ENCODE measurements around the gene SP140. TPM values are rescaled to one million over a fixed set of nuclear protein-coding genes. Genes with fewer than 3 reads are reported as not detected.

The SP140 gene
- polyA plus RNA-seq, 2 of the 4 experiments (the other 2 are of a cell fraction), result 0.10 TPM; not detected in 1

GRCh38 chr2:230299618-230300017 lies 74.1 kb downstream of the SP140 start:
- no peak overlapping the region for H3K4me3 ChIP-seq
- no peaks in the 10 kb centered on the region for H3K9me3 ChIP-seq
- no peak for DNase-seq (ENCODE audit: low read depth in 1 of 2, low spot score in 1 of 2)
- no peak overlapping the region for H3K4me2 ChIP-seq
- H3K27ac ChIP-seq, result no peak overlapping the region
- ChIA-PET POLR2A (no interaction called here), CTCF (interaction anchor here (0.7 to 1.1 kb wide), 2 partner anchors 15 to 139 kb away, joined by 3 read pairs; no protein-coding TSS in a partner anchor)
- no peak for ATAC-seq
- WGBS (ENCODE audit: missing lambda C conversion rate), result 80% methylated on average over 1 of the region's 2 CpGs
- TF ChIP-seq ZNF302 (CRISPR knock-in tag; IDR thresholded peaks at IDR 0.05), result no peak
- TF ChIP-seq RFX5 (IDR thresholded peaks at IDR 0.05), result no peak
- TF ChIP-seq NPAS2 (CRISPR knock-in tag; IDR thresholded peaks at IDR 0.05; ENCODE audit: borderline replicate concordance), result no peak
- TF ChIP-seq CBX8 (IDR thresholded peaks at IDR 0.05), result no peak
- no peak for TF ChIP-seq HOXB13 (CRISPR knock-in tag; IDR thresholded peaks at IDR 0.05; ENCODE audit: low read depth)
- TF ChIP-seq HES2 (IDR thresholded peaks at IDR 0.05), result no peak
- no peak for TF ChIP-seq HEYL (CRISPR knock-in tag; IDR thresholded peaks at IDR 0.05)
- no peak for TF ChIP-seq CHD4 (IDR thresholded peaks at IDR 0.05; ENCODE audit: borderline replicate concordance)
- TF ChIP-seq ZC3H11A (IDR thresholded peaks at IDR 0.05), result no peak
- TF ChIP-seq HDAC2 (IDR thresholded peaks at IDR 0.05), result no peak
- no peak for FAIRE-seq
- no peaks in the 10 kb centered on the region for H3K4me1 ChIP-seq

GRCh38 chr2:230305416-230306275 lies 80.1 kb downstream of the SP140 start:
- ATAC-seq (peak in 1 of 2 experiments; percentile 19; a peak in 1 of 6 replicates), FAIRE-seq (no peak)
- POLR2A ChIA-PET, result no interaction called here

More at GRCh38 chr2:230305416-230306275, 80.1 kb downstream of the SP140 start:
- CTCF ChIA-PET, result no interaction called here
- DNase-seq (ENCODE audit: low read depth in 1 of 2, low spot score in 1 of 2), result no peak
- Histone ChIP-seq H3K4me3 (no peak overlapping the region), H3K9me3 (no peaks in the 10 kb centered on the region), H3K27ac (no peak overlapping the region), H3K4me1 (no peaks in the 10 kb centered on the region), H3K4me2 (no peak overlapping the region)
- 44% methylated on average over 5 of the region's 23 CpGs for WGBS (ENCODE audit: missing lambda C conversion rate)
- TF ChIP-seq EP300 (IDR thresholded peaks at IDR 0.05), result no peak
- TF ChIP-seq FOSB (CRISPR knock-in tag; IDR thresholded peaks at IDR 0.05), result no peak
- TF ChIP-seq ZSCAN20 (CRISPR knock-in tag; IDR thresholded peaks at IDR 0.05), result no peak
- no peak for TF ChIP-seq POLR2AphosphoS2 (conservative IDR thresholded peaks at IDR 0.05; ENCODE audit: low read length)
- no peak for TF ChIP-seq MAX (IDR thresholded peaks at IDR 0.05)
- TF ChIP-seq BHLHE40 (IDR thresholded peaks at IDR 0.05; ENCODE audit: low read depth, low read length), result no peak
- no peak for TF ChIP-seq NPAS2 (CRISPR knock-in tag; IDR thresholded peaks at IDR 0.05; ENCODE audit: borderline replicate concordance)
- TF ChIP-seq KDM1A (IDR thresholded peaks at IDR 0.05; ENCODE audit: low read depth), result no peak
- TF ChIP-seq ATOH8 (CRISPR knock-in tag; IDR thresholded peaks at IDR 0.05; ENCODE audit: low read depth), result no peak
- no peak for TF ChIP-seq ESRRA (IDR thresholded peaks at IDR 0.05; ENCODE audit: borderline replicate concordance, low read length)
- no peak for TF ChIP-seq MAZ (IDR thresholded peaks at IDR 0.05; ENCODE audit: borderline replicate concordance, low read depth, low read length)
- no peak for TF ChIP-seq HMGXB4 (CRISPR knock-in tag; IDR thresholded peaks at IDR 0.05; ENCODE audit: borderline replicate concordance)
- TF ChIP-seq PHF8 (IDR thresholded peaks at IDR 0.05; ENCODE audit: borderline replicate concordance, low read depth), result no peak

Data from A549 (cell line).